Duodenal mucosa (tissue), 2 donors: ENCODE results near the gene NLGN1.
A peak's percentile ranks its signal among the peaks of the same experiment; 100 is the strongest.

Source experiments
- H3K27ac ChIP-seq: one replicate; pipeline ENCODE4 v1.7.0; 2013; ENCODE audit warnings: low read depth, low read length
- H3K27me3 ChIP-seq, 2 donors: one replicate each; pipeline ENCODE4 v1.7.0; 2013; ENCODE audit warnings: low read length in 2 of 2, control low read depth in 1 of 2; ENCODE audit not compliant: insufficient read depth in 2 of 2, control insufficient read depth in 1 of 2
- H3K36me3 ChIP-seq, 2 donors: one replicate each; pipeline ENCODE4 v1.7.0; 2013; ENCODE audit warnings: low read length in 2 of 2, control low read depth in 1 of 2; ENCODE audit not compliant: insufficient read depth in 2 of 2, control insufficient read depth in 1 of 2
- H3K4me1 ChIP-seq, 2 donors: one replicate each; pipeline ENCODE4 v1.7.0; 2013; ENCODE audit warnings: low read length in 2 of 2, control low read depth in 1 of 2; ENCODE audit not compliant: insufficient read depth in 2 of 2, control insufficient read depth in 1 of 2
- H3K4me3 ChIP-seq, 2 donors: one replicate each; pipeline ENCODE4 v1.7.0; 2013; ENCODE audit warnings: low read length in 2 of 2, low read depth in 1 of 2
- H3K9ac ChIP-seq, 2 donors: one replicate each; pipeline ENCODE4 v1.7.0; 2013; ENCODE audit warnings: low read length in 2 of 2, low read depth in 1 of 2
- H3K9me3 ChIP-seq, 2 donors: one replicate each; pipeline ENCODE4 v1.7.0; 2013; ENCODE audit warnings: low read length in 2 of 2, control low read depth in 1 of 2; ENCODE audit not compliant: control insufficient read depth in 1 of 2

NLGN1 gene

DNA sequence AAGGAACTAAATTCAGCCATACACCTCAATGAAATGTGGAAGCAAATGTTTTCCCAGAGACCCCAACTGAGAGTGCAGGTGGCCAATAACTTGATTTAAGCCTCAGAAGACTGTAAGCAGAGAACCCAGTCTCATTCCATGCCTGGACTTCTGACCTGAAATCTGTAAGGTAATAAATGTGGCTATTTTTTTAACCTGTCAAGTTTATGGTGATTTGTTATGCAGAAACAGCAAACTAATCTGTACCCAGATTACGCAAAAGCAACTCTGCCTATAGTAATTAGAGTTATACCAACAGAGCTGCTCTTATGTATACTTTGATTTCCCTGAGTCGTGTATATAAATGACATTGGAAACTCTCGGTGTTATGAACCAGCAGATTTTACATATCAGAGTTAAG is 927.6 kb downstream of the NLGN1 start:
- Histone ChIP-seq H3K9ac (no peak overlapping the region), H3K27ac (no peak overlapping the region), H3K36me3 (no peaks in the 10 kb centered on the region), H3K4me1 (peaks cover 0 to 5% of the 10 kb centered on the region in 2 donors), H3K9me3 (no peaks in the 10 kb centered on the region), H3K4me3 (peak overlapping the region in 1 of 2 donors; percentile 47), H3K27me3 (no peaks in the 10 kb centered on the region)

DNA sequence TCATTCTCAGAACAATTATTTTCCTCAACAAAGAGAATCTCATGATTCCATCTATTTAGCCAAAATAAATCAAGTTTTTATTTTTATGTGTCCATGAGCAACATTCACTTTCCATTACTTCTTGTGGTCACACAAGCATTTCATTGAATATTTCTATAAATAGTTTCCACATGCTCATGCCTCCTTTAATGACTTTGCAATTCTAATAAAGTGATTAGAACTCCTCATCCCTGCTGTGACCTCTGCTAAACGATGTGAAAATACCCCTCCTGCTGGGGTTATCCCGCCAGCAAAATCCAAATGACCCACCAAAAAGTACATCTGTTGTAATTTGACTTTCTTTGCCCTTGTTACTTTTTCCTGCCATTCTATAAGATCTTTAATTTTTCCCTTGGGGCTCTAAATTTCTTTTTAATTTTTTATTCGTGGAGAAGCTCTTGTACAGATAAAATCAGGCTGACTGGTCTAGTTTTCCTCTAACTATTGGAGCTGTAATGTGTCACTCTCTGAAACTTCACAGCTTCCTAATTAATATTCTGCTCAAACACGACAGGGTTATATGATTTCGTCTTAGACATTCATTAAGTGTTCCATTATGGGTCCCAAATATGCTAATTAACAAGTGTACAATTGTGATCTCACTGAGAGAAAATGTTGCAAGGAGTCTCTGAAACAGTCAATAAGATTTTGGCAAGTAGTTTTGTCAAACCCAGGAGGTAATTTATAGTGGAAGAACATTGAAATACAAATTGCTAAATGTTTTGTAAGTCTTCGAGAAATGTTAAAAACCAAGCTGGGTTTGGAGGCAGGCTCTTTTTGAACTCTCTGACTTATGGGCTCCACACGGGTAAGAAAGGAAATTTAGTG is 928.5 kb downstream of the NLGN1 start:
- Histone ChIP-seq H3K36me3 (no peaks in the 10 kb centered on the region), H3K9ac (no peak overlapping the region), H3K9me3 (no peaks in the 10 kb centered on the region), H3K27ac (no peak overlapping the region), H3K4me1 (peaks cover 0 to 5% of the 10 kb centered on the region in 2 donors), H3K4me3 (no peak overlapping the region), H3K27me3 (no peaks in the 10 kb centered on the region)

DNA sequence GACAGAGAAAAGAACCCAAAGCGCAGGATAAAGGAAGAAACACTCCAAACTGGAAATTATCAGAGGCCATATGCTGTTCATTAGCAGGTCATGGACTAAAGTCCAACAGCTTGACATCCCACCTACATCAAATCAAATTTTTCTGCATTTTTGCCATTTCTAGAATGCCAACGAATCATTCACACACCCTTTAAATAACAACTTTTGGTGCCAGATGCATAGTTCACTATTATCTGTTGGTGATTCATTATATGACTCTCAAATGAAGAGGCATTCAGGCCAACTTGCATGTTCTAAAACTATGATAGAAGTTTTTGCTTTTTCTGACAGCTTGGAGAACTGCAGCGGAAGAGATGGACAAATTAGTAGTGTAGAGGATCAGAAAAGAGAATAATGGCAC is 931.8 kb downstream of the NLGN1 start:
- Histone ChIP-seq H3K9ac (no peak overlapping the region), H3K4me3 (no peak overlapping the region), H3K36me3 (no peaks in the 10 kb centered on the region), H3K4me1 (peaks cover 0 to 5% of the 10 kb centered on the region in 2 donors), H3K9me3 (no peaks in the 10 kb centered on the region), H3K27ac (no peak overlapping the region), H3K27me3 (no peaks in the 10 kb centered on the region)

DNA sequence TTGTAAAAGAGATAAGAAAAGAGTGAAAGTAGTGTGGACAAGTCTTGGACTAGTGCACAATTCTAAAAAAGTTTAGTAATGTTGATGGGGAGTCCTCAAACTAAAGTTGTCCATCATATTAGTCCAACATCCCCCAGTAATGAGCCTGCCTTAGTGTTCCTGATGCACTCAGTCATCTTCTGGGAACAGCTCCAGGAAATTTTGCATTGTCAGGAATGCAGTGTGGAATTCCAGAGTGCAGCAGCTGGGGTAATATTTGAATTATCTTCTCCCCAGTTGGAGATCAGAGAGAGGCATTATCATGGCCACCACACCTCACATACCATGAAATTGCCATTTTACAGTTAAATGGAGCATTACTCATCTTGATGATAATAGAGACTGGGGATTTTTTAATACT is 932.8 kb downstream of the NLGN1 start:
- Histone ChIP-seq H3K27me3 (no peaks in the 10 kb centered on the region), H3K27ac (no peak overlapping the region), H3K9ac (no peak overlapping the region), H3K4me3 (no peak overlapping the region), H3K4me1 (no peaks in the 10 kb centered on the region), H3K9me3 (no peaks in the 10 kb centered on the region), H3K36me3 (no peaks in the 10 kb centered on the region)

DNA sequence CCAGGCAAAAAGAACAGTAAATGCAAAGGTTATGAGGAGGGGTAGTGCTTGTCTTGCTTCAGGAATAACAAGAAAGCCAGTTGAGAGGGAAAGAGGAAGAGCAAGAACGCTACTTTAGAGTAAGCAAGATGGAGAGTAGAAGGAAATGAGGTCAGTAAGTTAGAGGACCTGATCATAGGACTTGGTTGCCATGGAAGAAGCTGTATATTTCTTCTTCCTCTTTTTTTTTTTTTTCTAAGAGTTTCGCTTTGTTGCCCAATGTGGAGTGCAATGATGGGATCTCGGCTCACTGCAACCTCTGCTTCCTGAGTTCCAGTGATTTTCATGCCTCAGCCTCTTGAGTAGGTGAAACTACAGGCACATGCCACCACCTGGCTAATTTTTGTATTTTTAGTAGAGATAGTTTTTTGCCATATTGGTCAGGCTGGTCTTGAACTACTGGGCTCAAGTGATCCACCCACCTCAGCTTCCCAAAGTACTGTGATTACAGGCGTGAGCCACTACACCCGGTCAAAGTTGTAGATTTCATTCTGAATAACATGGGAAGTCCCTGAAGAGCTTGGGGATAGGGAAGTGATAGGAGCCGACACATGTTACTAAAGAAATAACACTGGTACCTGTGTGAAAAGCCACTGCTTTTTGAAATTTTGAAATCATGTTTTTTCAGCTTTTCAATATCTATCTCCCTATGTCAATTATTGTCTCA is 933.7 kb downstream of the NLGN1 start:
- Histone ChIP-seq H3K4me1 (no peaks in the 10 kb centered on the region), H3K9me3 (no peaks in the 10 kb centered on the region), H3K27me3 (no peaks in the 10 kb centered on the region), H3K9ac (no peak overlapping the region), H3K27ac (no peak overlapping the region), H3K4me3 (no peak overlapping the region), H3K36me3 (no peaks in the 10 kb centered on the region)

DNA sequence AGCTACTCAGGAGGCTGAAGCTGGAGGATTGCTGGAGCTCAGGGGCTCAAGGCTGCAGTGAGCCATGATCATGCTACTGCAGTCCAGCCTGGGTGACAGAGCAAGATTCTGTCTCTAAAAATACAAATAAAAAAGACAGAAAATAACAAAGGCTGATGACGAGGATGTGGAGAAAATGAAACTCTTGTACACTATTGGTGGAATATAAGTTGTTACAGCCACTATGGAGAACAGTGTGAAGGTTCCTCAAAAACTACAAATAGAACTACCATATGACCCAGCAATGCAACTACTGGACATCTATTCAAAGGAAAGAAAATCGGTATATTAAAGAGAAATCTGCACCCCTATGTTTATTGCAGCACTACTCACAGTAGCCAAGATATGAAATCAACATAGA is 934.8 kb downstream of the NLGN1 start:
- Histone ChIP-seq H3K9ac (no peak overlapping the region), H3K4me1 (no peaks in the 10 kb centered on the region), H3K9me3 (no peaks in the 10 kb centered on the region), H3K36me3 (no peaks in the 10 kb centered on the region), H3K27me3 (no peaks in the 10 kb centered on the region), H3K4me3 (no peak overlapping the region), H3K27ac (no peak overlapping the region)

DNA sequence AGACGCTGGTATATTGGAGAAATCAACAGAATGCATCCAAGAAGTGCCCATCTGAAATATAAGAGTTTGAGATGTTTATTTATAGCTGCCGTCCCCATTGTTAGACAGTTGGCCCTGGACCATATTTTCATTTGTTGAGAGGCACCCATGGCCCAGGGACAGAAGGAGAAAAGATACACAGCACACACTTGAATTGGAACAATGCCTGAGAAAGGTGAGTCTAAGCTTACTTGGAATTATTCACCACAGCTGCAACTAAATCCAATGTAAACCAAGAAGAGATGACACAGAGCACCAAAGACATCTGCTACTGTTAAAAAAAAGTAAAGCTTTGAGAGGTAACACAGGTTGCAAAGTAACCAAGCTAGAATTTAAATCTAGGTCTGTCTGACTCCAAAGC is 936.1 kb downstream of the NLGN1 start:
- no peak overlapping the region for H3K9ac ChIP-seq
- H3K27me3 ChIP-seq, result no peaks in the 10 kb centered on the region
- H3K4me3 ChIP-seq, result no peak overlapping the region
- no peaks in the 10 kb centered on the region for H3K4me1 ChIP-seq
- H3K27ac ChIP-seq, result no peak overlapping the region
- no peaks in the 10 kb centered on the region for H3K36me3 ChIP-seq
- no peaks in the 10 kb centered on the region for H3K9me3 ChIP-seq

DNA sequence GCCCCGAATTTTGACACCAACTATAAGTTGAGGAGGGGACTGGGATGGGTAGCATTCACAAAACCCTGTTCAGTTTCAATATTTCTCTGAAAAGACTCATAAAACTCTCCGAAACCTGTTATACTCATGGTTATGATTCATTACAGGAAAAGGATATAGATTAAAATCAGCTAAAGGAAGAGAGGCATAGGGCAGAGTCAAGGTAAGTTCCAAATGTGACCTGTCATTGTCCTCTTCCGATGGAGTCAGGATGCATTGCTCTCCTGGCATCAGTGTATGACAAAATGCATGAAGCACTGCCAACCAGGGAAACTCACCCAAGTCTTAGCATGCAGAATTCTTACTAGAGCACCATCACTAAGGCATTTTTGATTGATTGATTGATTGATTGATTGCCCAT is 936.6 kb downstream of the NLGN1 start:
- no peak overlapping the region for H3K9ac ChIP-seq
- no peaks in the 10 kb centered on the region for H3K36me3 ChIP-seq
- no peak overlapping the region for H3K4me3 ChIP-seq
- no peaks in the 10 kb centered on the region for H3K4me1 ChIP-seq
- H3K27ac ChIP-seq, result no peak overlapping the region
- no peaks in the 10 kb centered on the region for H3K9me3 ChIP-seq
- no peaks in the 10 kb centered on the region for H3K27me3 ChIP-seq

DNA sequence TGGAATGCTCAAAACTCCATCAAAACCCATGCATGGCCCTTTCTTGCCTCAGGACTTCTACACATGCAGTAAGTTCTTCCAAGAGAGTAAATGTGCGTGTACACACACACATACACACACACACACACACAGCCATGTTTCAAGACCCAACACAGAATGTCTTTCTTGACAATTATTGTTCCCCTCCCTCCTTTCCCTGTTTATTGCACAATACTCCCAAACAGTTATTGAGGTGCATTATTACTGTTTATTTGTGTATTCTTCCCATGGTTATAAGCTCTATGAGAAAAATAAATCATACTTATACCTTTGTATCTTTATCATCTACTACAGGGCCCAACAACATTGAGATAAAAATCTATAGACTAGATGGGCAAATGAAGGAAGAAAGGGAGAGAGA is 937.8 kb downstream of the NLGN1 start:
- no peaks in the 10 kb centered on the region for H3K9me3 ChIP-seq
- H3K27ac ChIP-seq, result no peak overlapping the region
- no peaks in the 10 kb centered on the region for H3K4me1 ChIP-seq
- no peak overlapping the region for H3K4me3 ChIP-seq
- H3K27me3 ChIP-seq, result no peaks in the 10 kb centered on the region
- no peak overlapping the region for H3K9ac ChIP-seq
- no peaks in the 10 kb centered on the region for H3K36me3 ChIP-seq

DNA sequence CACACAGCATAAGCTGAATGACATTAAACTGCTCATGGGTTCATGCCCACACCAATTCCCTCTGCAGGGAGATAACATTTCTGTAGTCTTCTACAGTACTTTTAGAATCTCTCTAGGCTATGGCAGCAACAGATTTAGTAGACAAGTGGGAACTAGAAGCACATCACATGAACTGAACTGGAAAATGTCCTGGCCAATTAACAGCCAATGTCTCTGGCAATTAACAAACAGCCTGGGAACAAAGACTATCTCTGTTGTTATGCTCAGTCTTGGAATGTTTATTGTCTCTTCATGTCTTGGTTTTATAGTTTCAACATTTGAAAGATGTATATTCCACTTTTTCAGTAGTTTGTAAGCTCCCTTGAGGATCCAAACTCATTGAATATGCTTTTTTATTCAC is 938.4 kb downstream of the NLGN1 start:
- Histone ChIP-seq H3K27me3 (no peaks in the 10 kb centered on the region), H3K27ac (no peak overlapping the region), H3K4me1 (no peaks in the 10 kb centered on the region), H3K36me3 (no peaks in the 10 kb centered on the region), H3K4me3 (no peak overlapping the region), H3K9ac (no peak overlapping the region), H3K9me3 (no peaks in the 10 kb centered on the region)
